Hepatocyte (in vitro differentiated cells): ENCODE data around the gene GPR37L1. TPM values are rescaled to one million over a fixed set of nuclear protein-coding genes. Genes with fewer than 3 reads are reported as not detected.

Source experiments
- DNase-seq: peaks from one replicate; pipeline ENCODE4 v3.0.0-alpha.2; 2016; ENCODE audit warnings: low spot score
- H2AFZ ChIP-seq: fragments of 200-600 bp; sonication (generic); 2 replicates; pipeline ENCODE4 v1.6.0; 2016; ENCODE audit warnings: antibody characterized with exemption, mild to moderate bottlenecking
- H3K27ac ChIP-seq: fragments of 200-600 bp; sonication (generic); 2 replicates; pipeline ENCODE4 v1.5.1; 2016; ENCODE audit warnings: mild to moderate bottlenecking
- H3K27me3 ChIP-seq: fragments of 200-600 bp; sonication (generic); 2 replicates; pipeline ENCODE4 v1.6.1; 2016
- H3K36me3 ChIP-seq: fragments of 200-600 bp; sonication (generic); replicated peaks from 2 replicates; pipeline ENCODE4 v1.5.1; 2016; ENCODE audit warnings: low read depth; ENCODE audit not compliant: insufficient read depth
- H3K4me1 ChIP-seq: fragments of 200-600 bp; sonication (generic); 2 replicates; pipeline ENCODE4 v1.5.1; 2016; ENCODE audit warnings: mild to moderate bottlenecking, moderate library complexity; ENCODE audit not compliant: insufficient read depth
- H3K4me2 ChIP-seq: fragments of 200-600 bp; sonication (generic); 2 replicates; pipeline ENCODE4 v1.6.0; 2016
- H3K4me3 ChIP-seq: fragments of 200-600 bp; sonication (generic); 2 replicates; pipeline ENCODE4 v1.5.1; 2016; ENCODE audit warnings: mild to moderate bottlenecking
- H3K79me2 ChIP-seq: fragments of 200-600 bp; sonication (generic); 2 replicates; pipeline ENCODE4 v1.6.0; 2017; ENCODE audit warnings: mild to moderate bottlenecking
- H3K9me2 ChIP-seq: fragments of 200-600 bp; sonication (generic); replicated peaks from 2 replicates; pipeline ENCODE4 v1.6.0; 2017; ENCODE audit warnings: mild to moderate bottlenecking; ENCODE audit not compliant: insufficient read depth
- H3K9me3 ChIP-seq: fragments of 200-600 bp; sonication (generic); 2 replicates; pipeline ENCODE4 v1.5.1; 2016; ENCODE audit warnings: low read depth, mild to moderate bottlenecking
- H4K20me1 ChIP-seq: fragments of 200-600 bp; sonication (generic); 2 replicates; pipeline ENCODE4 v1.6.0; 2016; ENCODE audit warnings: mild to moderate bottlenecking; ENCODE audit not compliant: insufficient read depth, poor library complexity, severe bottlenecking
- EZH2 ChIP-seq: fragments of 200-600 bp; sonication (generic); IDR thresholded peaks from 2 replicates; pipeline ENCODE4 v1.6.1; 2016; ENCODE audit warnings: antibody characterized with exemption, mild to moderate bottlenecking, borderline replicate concordance
- EZH2phosphoT487 ChIP-seq: fragments of 200-600 bp; sonication (generic); IDR thresholded peaks from one replicate; pipeline ENCODE4 v1.6.1; 2018; ENCODE audit warnings: antibody characterized with exemption, mild to moderate bottlenecking, low read depth, moderate library complexity; ENCODE audit not compliant: unreplicated experiment, severe bottlenecking
- WGBS: methylation state at CpG from one replicate; pipeline ENCODE4 v1.1.6; 2016; ENCODE audit warnings: low lambda C conversion rate; ENCODE audit errors: missing lambda C conversion rate; 5-methylcytosine and 5-hydroxymethylcytosine counted together
- polyA plus RNA-seq: library from polyadenylated mRNA; unstranded; fragments of >200 nt; fragmentation: Nextera tagmentation; extraction: Ambion mirVana; gene quantifications from 2 replicates; pipeline ENCODE4 v1.2.1, GENCODE V29; 2016
- total RNA-seq: library from RNA; depleted of rRNA; stranded (reverse); fragments of >200 nt; gene quantifications from 2 replicates; pipeline ENCODE4 v1.2.3, GENCODE V29; 2014
- TF ChIP-seq, protein P1 (sequence below): fragments of 200-600 bp; sonication (generic); IDR thresholded peaks from 2 replicates; pipeline ENCODE4 v1.5.1; 2016; ENCODE audit warnings: antibody characterized with exemption, mild to moderate bottlenecking; ENCODE audit not compliant: poor library complexity

GPR37L1 gene
- total and polyA plus RNA-seq, 2 experiments from 2014 or later: 0.39 TPM; not detected in 1

DNA sequence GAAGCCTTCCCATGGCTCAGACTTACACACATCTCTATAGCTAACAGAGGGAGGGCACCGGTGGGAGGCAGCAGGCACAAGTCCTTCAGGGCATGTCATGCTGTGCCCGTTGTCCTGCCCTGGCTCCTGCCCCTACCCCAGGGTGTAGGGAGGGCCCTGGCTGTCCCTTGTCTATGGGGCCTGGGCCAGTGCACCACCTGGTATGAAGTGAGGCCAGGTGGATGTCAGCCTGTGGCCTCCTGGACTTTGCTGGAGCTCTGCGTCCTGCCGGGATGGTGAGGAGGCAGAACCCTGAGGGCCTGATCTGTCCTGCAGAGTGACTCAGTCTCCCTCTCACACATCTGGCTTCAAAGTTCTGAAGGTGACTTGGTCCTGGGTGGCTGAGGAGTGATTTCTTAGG is 47.3 kb upstream of the GPR37L1 start:
- TF ChIP-seq, protein P1, sequence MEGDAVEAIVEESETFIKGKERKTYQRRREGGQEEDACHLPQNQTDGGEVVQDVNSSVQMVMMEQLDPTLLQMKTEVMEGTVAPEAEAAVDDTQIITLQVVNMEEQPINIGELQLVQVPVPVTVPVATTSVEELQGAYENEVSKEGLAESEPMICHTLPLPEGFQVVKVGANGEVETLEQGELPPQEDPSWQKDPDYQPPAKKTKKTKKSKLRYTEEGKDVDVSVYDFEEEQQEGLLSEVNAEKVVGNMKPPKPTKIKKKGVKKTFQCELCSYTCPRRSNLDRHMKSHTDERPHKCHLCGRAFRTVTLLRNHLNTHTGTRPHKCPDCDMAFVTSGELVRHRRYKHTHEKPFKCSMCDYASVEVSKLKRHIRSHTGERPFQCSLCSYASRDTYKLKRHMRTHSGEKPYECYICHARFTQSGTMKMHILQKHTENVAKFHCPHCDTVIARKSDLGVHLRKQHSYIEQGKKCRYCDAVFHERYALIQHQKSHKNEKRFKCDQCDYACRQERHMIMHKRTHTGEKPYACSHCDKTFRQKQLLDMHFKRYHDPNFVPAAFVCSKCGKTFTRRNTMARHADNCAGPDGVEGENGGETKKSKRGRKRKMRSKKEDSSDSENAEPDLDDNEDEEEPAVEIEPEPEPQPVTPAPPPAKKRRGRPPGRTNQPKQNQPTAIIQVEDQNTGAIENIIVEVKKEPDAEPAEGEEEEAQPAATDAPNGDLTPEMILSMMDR: no peak
- TF ChIP-seq EZH2: no peak
- no peak for TF ChIP-seq EZH2phosphoT487
- no peak overlapping the region for H3K4me2 ChIP-seq
- WGBS: 66% methylated on average over 4 of the region's 4 CpGs
- H3K27me3 ChIP-seq: no peaks in the 10 kb centered on the region
- H2AFZ ChIP-seq: no peak overlapping the region
- DNase-seq: no peak
- H3K79me2 ChIP-seq: no peaks in the 10 kb centered on the region
- no peaks in the 10 kb centered on the region for H3K36me3 ChIP-seq
- peaks cover 22% of the 10 kb centered on the region for H3K4me1 ChIP-seq
- no peak overlapping the region for H3K4me3 ChIP-seq
- H4K20me1 ChIP-seq: no peaks in the 10 kb centered on the region
- no peaks in the 10 kb centered on the region for H3K9me2 ChIP-seq
- H3K9me3 ChIP-seq: no peaks in the 10 kb centered on the region
- peak overlapping the region; percentile 84 for H3K27ac ChIP-seq

DNA sequence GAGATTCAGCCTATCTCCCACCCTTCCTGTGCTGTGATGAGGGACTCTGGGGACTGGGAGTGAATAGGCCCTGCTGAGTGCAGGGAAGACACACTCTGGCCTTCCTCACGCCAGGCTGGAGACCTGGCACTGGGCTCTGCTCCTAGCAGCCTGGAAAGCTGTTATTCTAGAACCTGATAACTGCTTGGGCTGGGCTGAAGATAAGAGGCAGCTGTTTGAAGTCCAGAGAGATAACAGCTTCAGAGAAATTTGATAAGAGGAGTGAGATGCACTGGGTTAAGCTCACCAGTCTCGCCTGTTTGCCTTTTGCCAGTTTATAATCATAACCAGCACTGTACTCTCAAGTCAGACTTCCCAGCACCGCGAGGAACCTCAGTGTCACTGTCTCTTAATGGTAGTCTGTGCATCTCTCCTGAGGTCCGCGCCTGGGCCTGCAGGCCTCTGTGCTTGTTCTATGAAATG is 46.6 kb upstream of the GPR37L1 start:
- Histone ChIP-seq H3K9me3 (no peaks in the 10 kb centered on the region), H4K20me1 (no peaks in the 10 kb centered on the region), H3K79me2 (no peaks in the 10 kb centered on the region), H3K27me3 (no peaks in the 10 kb centered on the region), H3K36me3 (no peaks in the 10 kb centered on the region), H3K27ac (peak overlapping the region; percentile 84), H3K4me2 (no peak overlapping the region), H2AFZ (no peak overlapping the region), H3K4me3 (no peak overlapping the region), H3K9me2 (no peaks in the 10 kb centered on the region), H3K4me1 (peaks cover 22% of the 10 kb centered on the region)
- TF ChIP-seq EZH2 (no peak), EZH2phosphoT487 (no peak)
- TF ChIP-seq, protein P1: no peak
- WGBS: 36% methylated on average over 6 of the region's 6 CpGs
- DNase-seq: peak; percentile 49

DNA sequence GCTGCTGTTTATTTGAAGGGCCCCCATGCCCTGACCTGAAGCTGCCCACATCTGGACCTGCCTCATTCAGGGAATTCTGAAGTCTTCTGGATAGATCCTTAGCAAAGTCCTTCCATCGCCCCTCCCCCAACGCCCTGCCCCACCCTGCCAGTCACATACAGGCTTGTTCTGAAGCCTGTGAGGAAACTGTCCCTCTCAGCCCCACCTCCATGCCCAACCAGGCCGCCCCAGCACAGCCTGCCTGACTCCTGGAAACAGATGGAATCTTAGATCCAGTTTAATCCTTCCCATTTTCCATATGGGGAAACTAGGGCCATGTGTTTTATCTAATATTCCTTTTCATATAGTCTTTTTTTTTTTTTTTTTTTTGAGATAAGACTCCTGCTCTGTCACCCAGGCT is 44.5 kb upstream of the GPR37L1 start:
- WGBS: 63% methylated on average over 1 of the region's 3 CpGs
- H3K36me3 ChIP-seq: no peaks in the 10 kb centered on the region
- H3K27ac ChIP-seq: peak overlapping the region; percentile 84
- no peaks in the 10 kb centered on the region for H3K9me2 ChIP-seq
- H2AFZ ChIP-seq: no peak overlapping the region
- peaks cover 29% of the 10 kb centered on the region for H3K4me1 ChIP-seq
- no peaks in the 10 kb centered on the region for H3K9me3 ChIP-seq
- H3K4me3 ChIP-seq: no peak overlapping the region
- TF ChIP-seq EZH2phosphoT487 (no peak), EZH2 (no peak)
- TF ChIP-seq, protein P1: no peak
- H3K27me3 ChIP-seq: no peaks in the 10 kb centered on the region
- no peak overlapping the region for H3K4me2 ChIP-seq
- no peaks in the 10 kb centered on the region for H4K20me1 ChIP-seq
- DNase-seq: no peak
- no peaks in the 10 kb centered on the region for H3K79me2 ChIP-seq

DNA sequence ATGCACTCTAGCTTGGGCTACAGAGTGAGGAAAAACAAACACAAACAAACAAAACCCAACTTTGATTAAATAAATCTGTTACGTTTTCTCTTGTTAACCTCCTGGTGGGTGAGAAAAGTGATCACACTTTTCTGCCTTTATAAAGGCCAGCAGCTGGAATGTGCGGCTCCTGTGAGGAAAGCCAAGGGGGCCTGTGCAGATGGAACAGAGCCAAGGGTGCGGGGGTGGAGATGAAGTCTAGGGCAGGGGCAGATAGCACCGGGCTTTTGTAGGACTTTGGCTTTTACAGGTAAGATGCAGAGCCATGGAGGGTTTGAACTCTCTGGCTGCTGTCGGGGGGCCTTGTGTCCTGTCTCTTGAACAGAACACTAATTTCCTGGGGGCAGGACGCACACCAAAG is 40.7 kb upstream of the GPR37L1 start:
- TF ChIP-seq, protein P1: no peak
- TF ChIP-seq EZH2 (no peak), EZH2phosphoT487 (no peak)
- WGBS: 55% methylated on average over 6 of the region's 6 CpGs
- no peaks in the 10 kb centered on the region for H3K27me3 ChIP-seq
- no peaks in the 10 kb centered on the region for H3K36me3 ChIP-seq
- peak overlapping the region; percentile 10 for H3K27ac ChIP-seq
- peaks cover 40% of the 10 kb centered on the region for H3K4me1 ChIP-seq
- no peaks in the 10 kb centered on the region for H3K79me2 ChIP-seq
- no peak overlapping the region for H2AFZ ChIP-seq
- no peaks in the 10 kb centered on the region for H4K20me1 ChIP-seq
- no peaks in the 10 kb centered on the region for H3K9me2 ChIP-seq
- no peaks in the 10 kb centered on the region for H3K9me3 ChIP-seq
- DNase-seq: peak; percentile 45
- H3K4me2 ChIP-seq: no peak overlapping the region
- H3K4me3 ChIP-seq: no peak overlapping the region
